ENCODE measurements around the gene OSM. TPM values are rescaled to one million over a fixed set of nuclear protein-coding genes. Genes with fewer than 3 reads are reported as not detected.
A peak's percentile ranks its signal among the peaks of the same experiment; 100 is the strongest.
"Not testable (repeated sequence)": the region's sequence is repeated elsewhere in the genome, so short reads cannot be mapped to it uniquely, and the experiment has no call there.

OSM gene
- polyA plus RNA-seq, 12 donors: 0.13 to 1.2 (median 0.36) TPM; not detected in 4

- DNase-seq: no peak
Measured at GRCh38 chr22:30245181-30245984, 21.3 kb downstream of the OSM start.

GRCh38 chr22:30244641-30245040, 22.0 kb downstream of the OSM start:
- DNase-seq: no peak

GRCh38 chr22:30244066-30244465, 22.6 kb downstream of the OSM start:
- DNase-seq: no peak

GRCh38 chr22:30243661-30244060, 23.0 kb downstream of the OSM start:
- no peak for DNase-seq

GRCh38 chr22:30241576-30242371, 24.9 kb downstream of the OSM start:
- DNase-seq: no peak

- no peak for DNase-seq
Measured at GRCh38 chr22:30240541-30241417, 25.9 kb downstream of the OSM start.

- no peak for DNase-seq
Measured at GRCh38 chr22:30239488-30240405, 26.9 kb downstream of the OSM start.

GRCh38 chr22:30238661-30239487, 27.8 kb downstream of the OSM start:
- peak; percentile 78 for DNase-seq

- no peak for DNase-seq
Measured at GRCh38 chr22:30238136-30238535, 28.5 kb downstream of the OSM start.

- no peak for DNase-seq
Measured at GRCh38 chr22:30236875-30237274, 29.8 kb downstream of the OSM start.

- no peak for DNase-seq
Measured at GRCh38 chr22:30235687-30236170, 30.9 kb downstream of the OSM start.

- no peak for DNase-seq
Measured at GRCh38 chr22:30234786-30235470, 31.7 kb downstream of the OSM start.

- DNase-seq: not testable (repeated sequence)
Measured at GRCh38 chr22:30234325-30234724, 32.3 kb downstream of the OSM start.

GRCh38 chr22:30233582-30233981, 33.1 kb downstream of the OSM start:
- DNase-seq: no peak

GRCh38 chr22:30232716-30233218, 33.9 kb downstream of the OSM start:
- DNase-seq: no peak

GRCh38 chr22:30230787-30231461, 35.7 kb downstream of the OSM start:
- DNase-seq: no peak

- no peak for DNase-seq
Measured at GRCh38 chr22:30230330-30230729, 36.3 kb downstream of the OSM start.

All from muscle of arm (tissue), 12 donors.